ENCODE results near the gene PTPRCAP.

Gene PTPRCAP

DNA sequence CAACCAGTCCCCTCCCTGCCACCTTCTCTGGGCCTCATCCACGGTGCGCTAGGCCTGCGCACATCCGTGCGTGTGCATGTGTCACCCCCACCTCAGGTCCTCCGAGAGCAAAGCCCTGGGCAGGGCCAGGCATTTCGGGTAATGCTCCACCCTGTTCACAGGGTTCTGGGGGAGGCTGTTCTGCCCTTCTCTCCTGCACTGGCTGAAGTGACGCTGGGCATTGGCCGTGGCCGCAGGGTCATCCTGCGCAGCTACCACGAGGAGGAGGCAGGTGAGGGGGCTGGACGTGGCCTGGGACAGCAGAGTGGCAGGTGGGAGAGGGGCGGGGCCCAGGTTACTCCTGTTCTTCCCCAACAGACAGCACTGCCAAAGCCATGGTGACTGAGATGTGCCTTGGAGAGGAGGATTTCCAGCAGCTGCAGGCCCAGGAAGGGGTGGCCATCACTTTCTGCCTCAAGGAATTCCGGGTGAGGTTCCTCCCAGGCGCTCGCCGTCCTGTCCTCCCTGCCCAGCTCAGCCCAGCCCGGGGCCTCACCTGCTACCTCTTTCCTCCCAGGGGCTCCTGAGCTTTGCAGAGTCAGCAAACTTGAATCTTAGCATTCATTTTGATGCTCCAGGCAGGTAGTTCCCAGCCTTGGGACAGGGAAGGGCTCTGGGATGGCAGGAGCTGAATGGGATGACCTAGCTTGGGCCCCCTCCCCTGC lies 41.8 kb downstream of the PTPRCAP start:
- DNase-seq (ENCODE audit: low read depth): no peak

- DNase-seq (ENCODE audit: low read depth): no peak
Measured at GRCh38 chr11:67393990-67394389, 43.5 kb downstream of the PTPRCAP start.

DNA sequence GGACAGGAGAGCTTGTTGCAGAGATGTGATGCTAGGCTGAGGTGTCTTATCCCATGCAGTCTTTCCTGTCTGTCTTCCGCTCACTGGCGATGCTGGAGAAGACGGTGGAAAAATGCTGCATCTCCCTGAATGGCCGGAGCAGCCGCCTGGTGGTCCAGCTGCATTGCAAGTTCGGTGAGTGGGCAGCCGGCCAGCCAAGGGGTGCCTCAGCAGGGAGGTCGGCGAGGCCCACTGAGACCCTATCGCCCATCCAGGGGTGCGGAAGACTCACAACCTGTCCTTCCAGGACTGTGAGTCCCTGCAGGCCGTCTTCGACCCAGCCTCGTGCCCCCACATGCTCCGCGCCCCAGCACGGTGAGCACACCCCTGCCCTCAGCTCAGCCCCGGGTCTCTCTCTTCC lies 44.0 kb downstream of the PTPRCAP start:
- DNase-seq (ENCODE audit: low read depth): no peak

GRCh38 chr11:67392183-67392715 lies 45.2 kb downstream of the PTPRCAP start:
- no peak for DNase-seq (ENCODE audit: low read depth)

- DNase-seq (ENCODE audit: low read depth): peak; percentile 87
Measured at GRCh38 chr11:67391304-67392182, 45.9 kb downstream of the PTPRCAP start, which contains the start of gene RAD9A. Gene RAD9A (plus strand): TSS chr11:67391986. CDS start chr11:67392045, 59 bp downstream.

GRCh38 chr11:67390947-67391303 lies 46.6 kb downstream of the PTPRCAP start:
- DNase-seq (ENCODE audit: low read depth): no peak

DNA sequence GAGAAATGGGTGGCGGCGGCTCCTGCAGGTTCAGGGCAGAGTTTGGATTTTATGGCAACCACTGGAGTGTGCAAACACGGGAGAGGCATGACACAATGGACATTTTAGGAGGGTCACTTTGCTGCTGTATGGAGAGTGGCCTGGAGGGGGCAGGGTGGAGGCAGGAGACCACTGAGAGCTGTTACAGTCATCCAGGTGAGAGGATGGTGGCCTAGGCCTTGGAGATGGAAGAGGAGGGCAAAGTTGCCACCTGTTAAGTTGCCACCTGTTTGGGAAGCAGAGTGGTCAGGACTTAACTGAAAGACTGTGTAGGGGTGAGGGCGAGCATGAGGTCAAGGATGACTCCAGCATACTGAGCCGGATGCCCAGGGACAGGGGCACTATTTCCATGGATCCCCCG lies 48.0 kb downstream of the PTPRCAP start:
- no peak for DNase-seq (ENCODE audit: low read depth)

DNA sequence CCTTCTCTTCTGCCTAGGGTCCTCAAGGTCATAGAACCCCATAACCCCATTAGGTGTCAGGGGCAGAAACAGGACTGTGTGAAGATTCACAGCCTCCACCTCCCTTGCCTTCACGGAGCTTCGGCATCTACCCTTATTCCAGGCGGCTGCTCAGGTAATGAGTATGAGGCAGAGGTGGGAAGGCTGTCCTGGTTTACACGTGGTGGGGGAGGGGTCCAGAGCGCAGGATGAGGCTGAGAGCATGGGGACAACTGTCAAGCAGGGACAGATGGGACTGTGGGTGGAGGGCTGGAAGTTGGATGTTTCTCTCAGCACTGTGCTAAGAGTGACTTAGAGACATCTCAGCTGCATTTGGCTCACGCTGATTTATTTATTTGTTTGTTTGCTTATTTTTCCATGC lies 50.0 kb downstream of the PTPRCAP start:
- DNase-seq (ENCODE audit: low read depth): no peak

DNA sequence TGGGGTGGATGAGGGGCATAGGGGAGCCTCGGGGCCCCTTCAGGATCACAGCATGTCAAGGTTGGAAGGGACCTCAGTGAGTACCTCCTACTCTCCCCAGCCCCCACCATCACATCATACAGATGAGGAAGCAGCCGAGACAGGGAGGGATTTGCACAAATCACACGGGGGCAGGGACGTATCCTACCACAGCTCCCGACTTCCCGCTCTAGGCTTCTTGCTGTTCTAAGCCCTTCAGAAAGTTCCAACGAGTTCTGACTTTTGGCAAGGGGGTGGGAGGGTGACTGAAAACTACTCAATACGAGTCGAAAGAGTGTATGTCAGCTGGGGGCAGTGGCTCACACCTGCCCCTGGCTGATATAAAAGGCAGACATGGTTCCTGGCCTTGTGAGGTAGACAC lies 50.4 kb downstream of the PTPRCAP start:
- no peak for DNase-seq (ENCODE audit: low read depth)
